Lower leg skin (tissue), 3 donors: ENCODE measurements around the gene GIMAP1.

Experiments used
- CTCF ChIP-seq, 3 donors: fragments of 450-650 bp; IDR thresholded peaks; one replicate each; pipeline ENCODE4 v1.5.1; 2016; ENCODE audit warnings: antibody characterized with exemption in 3 of 3, mild to moderate bottlenecking in 3 of 3, moderate library complexity in 2 of 3
- POLR2A ChIP-seq, 2 donors: fragments of 450-650 bp; IDR thresholded peaks; one replicate each; pipeline ENCODE4 v1.6.1; 2016 to 2017; ENCODE audit warnings: antibody characterized with exemption in 2 of 2, mild to moderate bottlenecking in 1 of 2, moderate library complexity in 1 of 2

DNA sequence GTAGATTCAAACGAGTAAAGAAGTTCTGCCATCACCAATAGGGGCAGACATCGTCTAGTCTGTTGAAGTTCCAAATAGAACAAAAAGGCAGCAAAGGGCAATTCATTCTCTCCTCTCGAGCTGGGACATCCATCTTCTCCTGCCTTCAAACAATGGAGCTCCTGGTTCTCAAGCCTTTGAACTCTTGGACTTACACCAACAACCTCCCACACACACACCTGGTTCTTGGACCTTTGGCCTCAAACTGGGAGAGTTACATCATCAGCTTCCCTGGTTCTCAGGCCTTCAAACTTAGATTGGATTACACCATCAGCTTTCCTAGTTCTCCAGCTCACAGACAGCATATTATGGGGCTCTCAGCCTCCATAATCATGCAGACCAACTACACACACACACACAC, 11.0 kb downstream of the GIMAP1 start:
- TF ChIP-seq POLR2A (IDR thresholded peaks at IDR 0.05) (no peak), CTCF (IDR thresholded peaks at IDR 0.05) (no peak)
